PC-9 (cell line): ENCODE results near the gene ATRN. TPM values are rescaled to one million over a fixed set of nuclear protein-coding genes. Genes with fewer than 3 reads are reported as not detected.

ENCODE experiments used
- BruUV-seq: library from RNA; stranded (reverse); fragments of 400-500 nt; replicated peaks from 2 replicates; lab custom pipeline; 2021; lab: Mats Ljungman, UMichigan
- CTCF ChIA-PET: fragments of 300-600 bp; sonication (Branson Sonifier 250); formaldehyde crosslinking; loops from one replicate; lab custom pipeline; 2022; ENCODE audit warnings: antibody characterized with exemption; lab: Charles Lee
- POLR2A ChIA-PET: fragments of 300-600 bp; sonication (Branson Sonifier 250); formaldehyde crosslinking; loops from one replicate; lab custom pipeline; 2022; ENCODE audit warnings: antibody characterized with exemption; ENCODE audit not compliant: unreplicated experiment; lab: Charles Lee
- DNase-seq, 2 experiments: peaks; one replicate each; pipeline versions ENCODE4 v3.0.0 to v3.0.0-alpha.2; 2015 to 2022; ENCODE audit warnings: mixed read lengths in 1 of 2
- H2AFZ ChIP-seq: fragments of 200-600 bp; sonication (generic); 2 replicates; pipeline ENCODE4 v1.8.1; 2017; ENCODE audit warnings: antibody characterized with exemption
- H3F3A ChIP-seq: fragments of 200-600 bp; sonication (generic); 2 replicates; pipeline ENCODE4 v1.8.1; 2017; ENCODE audit warnings: antibody characterized with exemption, mild to moderate bottlenecking, low read depth; ENCODE audit not compliant: insufficient read depth
- H3K27ac ChIP-seq: fragments of 200-600 bp; sonication (generic); 2 replicates; pipeline ENCODE4 v1.6.1; 2016; ENCODE audit warnings: mixed run types
- H3K27me3 ChIP-seq: fragments of 200-600 bp; sonication (generic); 2 replicates; pipeline ENCODE4 v1.6.1; 2016; ENCODE audit warnings: low read depth, mixed run types; ENCODE audit not compliant: insufficient read depth
- H3K36me3 ChIP-seq: fragments of 200-600 bp; sonication (generic); 2 replicates; pipeline ENCODE4 v1.6.1; 2016; ENCODE audit warnings: low read depth, mixed run types
- H3K4me1 ChIP-seq: fragments of 200-600 bp; sonication (generic); replicated peaks from 2 replicates; pipeline ENCODE4 v1.6.1; 2016; ENCODE audit warnings: mixed run types; ENCODE audit not compliant: insufficient read depth
- H3K4me2 ChIP-seq: fragments of 200-600 bp; sonication (generic); 2 replicates; pipeline ENCODE4 v1.6.1; 2017; ENCODE audit warnings: mixed run types
- H3K4me3 ChIP-seq: fragments of 200-600 bp; sonication (generic); 2 replicates; pipeline ENCODE4 v1.6.1; 2016; ENCODE audit warnings: mixed run types
- H3K79me2 ChIP-seq: fragments of 200-600 bp; sonication (generic); 2 replicates; pipeline ENCODE4 v1.6.1; 2017; ENCODE audit warnings: low read depth, mixed run types
- H3K9me2 ChIP-seq: fragments of 200-600 bp; sonication (generic); 2 replicates; pipeline ENCODE4 v1.8.1; 2017; ENCODE audit warnings: mild to moderate bottlenecking; ENCODE audit not compliant: insufficient read depth
- H3K9me3 ChIP-seq: fragments of 200-600 bp; sonication (generic); 2 replicates; pipeline ENCODE4 v1.8.1; 2016; ENCODE audit warnings: low read depth; ENCODE audit not compliant: insufficient read depth
- H4K20me1 ChIP-seq: fragments of 200-600 bp; sonication (generic); 2 replicates; pipeline ENCODE4 v1.8.1; 2017; ENCODE audit not compliant: insufficient read depth
- CTCF ChIP-seq: fragments of 200-600 bp; sonication (generic); conservative IDR thresholded peaks from 2 replicates; pipeline ENCODE4 v1.6.1; 2017; ENCODE audit warnings: mixed run types, antibody characterized with exemption, mild to moderate bottlenecking, moderate library complexity
- EZH2 ChIP-seq: fragments of 200-600 bp; sonication (generic); IDR thresholded peaks from 2 replicates; pipeline ENCODE4 v1.8.0; 2017; ENCODE audit warnings: antibody characterized with exemption, low read depth
- intact Hi-C: fragments of 100-400 bp; cut with micrococcal nuclease; formaldehyde crosslinking; loops from one replicate; pipeline ENCODE4 v1.10.0; 2022; ENCODE audit not compliant: unreplicated experiment
- total RNA-seq: library from RNA; stranded (reverse); gene quantifications from 2 replicates; pipeline ENCODE4 v1.2.3, GENCODE V29; 2021

ATRN gene
- total RNA-seq, 1 experiment from 2014 or later = 34.9 TPM

GRCh38 chr20:3627476-3627875 lies 156.7 kb downstream of the ATRN start:
- Histone ChIP-seq H3K4me2 (no peak overlapping the region), H3K4me3 (no peak overlapping the region), H3F3A (no peaks in the 10 kb centered on the region), H3K27me3 (no peaks in the 10 kb centered on the region), H3K9me3 (no peaks in the 10 kb centered on the region), H3K79me2 (no peaks in the 10 kb centered on the region), H3K4me1 (no peaks in the 10 kb centered on the region), H2AFZ (no peak overlapping the region), H3K27ac (no peak overlapping the region), H3K36me3 (no peaks in the 10 kb centered on the region), H4K20me1 (no peaks in the 10 kb centered on the region), H3K9me2 (no peaks in the 10 kb centered on the region)
- POLR2A ChIA-PET = no interaction called here
- BruUV-seq = no TSS peak
- no peak for DNase-seq
- intact Hi-C loops = no loop called here
- TF ChIP-seq EZH2 = no peak
- no peak for TF ChIP-seq CTCF
- CTCF ChIA-PET = no interaction called here

GRCh38 chr20:3628502-3629314 lies 157.9 kb downstream of the ATRN start:
- BruUV-seq = no TSS peak
- Histone ChIP-seq H3K4me2 (no peak overlapping the region), H3K9me3 (no peaks in the 10 kb centered on the region), H2AFZ (no peak overlapping the region), H3F3A (no peaks in the 10 kb centered on the region), H3K4me3 (no peak overlapping the region), H3K79me2 (no peaks in the 10 kb centered on the region), H3K4me1 (no peaks in the 10 kb centered on the region), H3K9me2 (no peaks in the 10 kb centered on the region), H4K20me1 (no peaks in the 10 kb centered on the region), H3K27me3 (no peaks in the 10 kb centered on the region), H3K27ac (no peak overlapping the region), H3K36me3 (no peaks in the 10 kb centered on the region)
- DNase-seq = no peak
- TF ChIP-seq CTCF = no peak
- no peak for TF ChIP-seq EZH2
- ChIA-PET POLR2A (no interaction called here), CTCF (no interaction called here)
- intact Hi-C loops = no loop called here

GRCh38 chr20:3629893-3630292 lies 159.1 kb downstream of the ATRN start:
- Histone ChIP-seq H3K27ac (no peak overlapping the region), H3K4me2 (no peak overlapping the region), H3K4me3 (no peak overlapping the region), H3K36me3 (no peaks in the 10 kb centered on the region), H2AFZ (no peak overlapping the region), H3K27me3 (no peaks in the 10 kb centered on the region), H3F3A (no peaks in the 10 kb centered on the region), H3K9me3 (no peaks in the 10 kb centered on the region), H4K20me1 (no peaks in the 10 kb centered on the region), H3K79me2 (no peaks in the 10 kb centered on the region), H3K9me2 (no peaks in the 10 kb centered on the region), H3K4me1 (no peaks in the 10 kb centered on the region)
- DNase-seq = no peak
- intact Hi-C loops = loop anchor here (10.0 kb wide), 1 partner anchor 65 kb away; no protein-coding TSS in a partner anchor
- no TSS peak for BruUV-seq
- CTCF ChIA-PET = no interaction called here
- POLR2A ChIA-PET = interaction anchor here (0.7 kb wide), 1 partner anchor 21 kb away, joined by 4 read pairs; no protein-coding TSS in a partner anchor
- TF ChIP-seq EZH2 = no peak
- TF ChIP-seq CTCF = no peak
